Stimulated activated CD4-positive, alpha-beta T cell treated with anti-CD3 and anti-CD28 coated beads, TNF-alpha, amount 100 ng/mL, for 1 hour (primary cell): ENCODE data around the gene GID8.
"Not testable (repeated sequence)": the region's sequence is repeated elsewhere in the genome, so short reads cannot be mapped to it uniquely, and the experiment has no call there.

ENCODE experiments used
- DNase-seq, 3 donors: peaks; one replicate each; pipeline ENCODE4 v3.0.0-alpha.2; 2020; ENCODE audit warnings: low read depth in 3 of 3, low spot score in 1 of 3

GID8 gene

DNA sequence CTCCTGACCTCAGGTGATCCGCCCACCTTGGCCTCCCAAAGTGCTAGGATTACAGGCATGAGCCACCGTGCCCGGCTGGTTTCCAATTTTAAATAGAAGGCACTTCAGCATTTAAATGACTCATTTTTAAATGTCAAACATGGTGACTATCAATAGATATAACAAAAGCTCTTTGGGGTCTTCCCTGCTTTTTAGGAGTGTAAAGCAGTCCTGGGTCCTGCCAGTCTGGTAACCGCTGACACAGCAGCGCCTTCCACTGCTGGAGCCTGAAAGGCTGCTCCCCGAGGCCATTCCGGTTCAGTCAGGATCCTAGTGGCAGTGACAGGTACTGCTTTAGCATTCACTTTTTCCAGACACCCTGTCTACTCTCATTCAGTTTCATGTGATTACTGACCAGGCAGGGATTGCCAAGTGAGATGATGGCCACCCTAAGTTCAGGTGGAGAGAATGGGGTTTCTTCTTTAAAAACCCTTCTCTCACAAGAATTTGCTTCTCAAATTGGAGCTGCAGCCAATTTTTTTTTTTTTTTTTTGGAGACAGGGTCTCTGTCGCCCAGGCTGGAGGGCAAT, 16.7 kb upstream of the GID8 start:
- peak in 1 of 3 donors; percentile 33 for DNase-seq

- no peak for DNase-seq
These were observed 15.5 kb upstream of the GID8 start for GRCh38 chr20:62922451-62922921.

DNA sequence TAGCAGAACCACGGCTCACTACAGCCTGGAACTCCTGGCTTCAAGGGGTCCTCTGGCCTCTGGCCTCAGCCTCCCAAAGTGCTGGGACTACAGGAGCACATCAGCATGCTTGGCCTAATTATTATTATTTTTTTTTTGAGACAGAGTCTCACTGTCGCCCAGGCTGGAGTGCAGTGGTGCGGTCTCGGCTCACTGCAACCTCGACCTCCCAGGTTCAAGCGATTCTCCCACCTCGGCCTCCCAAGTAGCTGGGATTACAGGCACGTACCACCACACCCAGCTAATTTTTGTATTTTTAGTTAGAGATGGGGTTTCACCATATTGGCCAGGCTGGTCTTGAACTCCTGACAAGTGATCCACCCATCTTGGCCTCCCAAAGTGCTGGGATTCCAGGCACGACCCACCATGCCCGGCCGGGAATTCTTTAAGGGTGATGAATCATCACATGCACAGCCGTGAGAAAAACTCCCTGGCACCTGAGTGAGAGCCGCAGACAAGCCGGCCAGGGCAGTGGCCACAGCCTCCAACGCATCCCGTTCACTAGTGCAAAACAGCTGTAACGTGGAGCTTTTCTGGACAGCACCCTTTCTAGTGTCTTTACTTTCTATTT, 14.8 kb upstream of the GID8 start:
- DNase-seq, result not testable (repeated sequence)

GRCh38 chr20:62923669-62924441, 14.1 kb upstream of the GID8 start:
- no peak for DNase-seq

- DNase-seq, result no peak
These were observed 13.4 kb upstream of the GID8 start for GRCh38 chr20:62924442-62925075.

- no peak for DNase-seq
These were observed 12.9 kb upstream of the GID8 start for GRCh38 chr20:62925076-62925419.

GRCh38 chr20:62925420-62926228, 12.3 kb upstream of the GID8 start:
- DNase-seq, result peak in 1 of 3 donors; percentile 31

DNA sequence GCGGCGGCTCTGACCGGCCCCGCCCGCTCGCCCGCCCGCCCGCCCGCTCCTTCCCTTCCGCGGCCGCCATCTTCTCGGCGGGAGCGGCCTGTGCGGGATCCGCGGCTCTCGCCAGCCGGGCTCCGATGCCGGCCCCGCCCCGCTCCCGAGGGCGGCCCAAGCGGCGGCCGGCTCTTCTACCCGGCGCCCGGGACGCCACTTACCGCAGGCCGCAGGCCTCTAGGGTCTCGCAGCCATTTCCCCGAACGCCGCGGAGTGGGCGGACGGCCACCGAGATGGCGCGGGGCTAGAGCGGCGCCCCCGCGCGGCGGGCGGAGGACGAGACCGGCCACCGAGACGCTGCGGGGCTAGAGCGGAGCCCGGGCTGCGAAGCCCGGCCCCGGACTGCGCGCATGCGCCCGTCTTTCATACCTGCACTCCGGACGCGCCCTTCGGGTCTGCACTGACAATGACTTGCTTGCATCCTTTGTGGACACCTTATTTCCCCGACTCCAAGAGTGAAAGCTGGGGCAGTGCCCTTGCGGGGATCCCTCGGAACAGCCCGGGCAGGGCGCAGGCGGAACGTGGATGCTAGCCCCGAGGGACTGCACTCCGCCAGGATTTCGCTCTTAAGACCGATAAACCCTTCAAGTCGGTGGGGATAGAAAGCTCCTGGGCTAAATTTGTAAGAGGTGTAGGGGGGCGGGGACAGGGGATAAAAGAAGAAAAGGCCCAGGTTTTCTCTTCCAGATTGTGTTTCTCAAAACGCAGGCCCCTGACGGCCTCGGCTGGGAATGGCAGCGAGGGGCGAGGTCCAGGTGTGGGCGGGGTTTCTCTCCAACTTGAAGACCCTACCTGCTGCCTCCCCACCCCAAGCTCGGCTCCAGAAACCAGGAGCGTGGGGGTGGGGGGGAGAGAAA, 11.5 kb upstream of the GID8 start, which contains the start of gene DIDO1:
TSS of gene DIDO1 (minus strand) at position 277 of the 899 bp plus-strand sequence.
- peak; percentile 77 to 84 (median 81) for DNase-seq

DNA sequence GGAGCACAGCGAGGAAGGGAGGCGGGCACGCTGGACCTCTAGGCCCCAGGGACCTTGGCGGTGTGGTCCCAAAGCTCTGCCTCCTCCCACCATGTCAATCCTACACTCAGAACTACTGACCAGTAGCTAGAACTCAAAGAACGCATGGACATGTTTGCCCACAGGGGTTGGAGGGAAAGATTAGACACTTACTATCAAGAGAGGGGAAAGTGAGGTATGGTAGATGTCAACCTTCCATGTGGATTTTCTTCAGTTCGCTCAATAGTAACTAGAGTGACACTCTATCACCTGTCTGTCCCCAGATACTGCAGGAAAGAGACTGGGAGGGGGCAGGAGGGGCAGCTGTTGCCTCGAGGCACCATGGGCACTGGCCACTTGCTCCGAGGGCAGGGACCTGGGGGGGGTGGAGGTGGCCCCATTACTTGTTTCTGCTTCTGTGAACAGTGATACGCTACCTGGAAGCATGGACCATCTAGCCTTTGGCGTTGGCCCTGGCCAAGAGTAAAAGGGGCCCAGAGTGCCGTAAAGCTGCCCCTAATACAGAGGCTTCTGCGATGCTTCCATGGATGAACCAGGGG, 10.7 kb upstream of the GID8 start:
- DNase-seq, result no peak

- no peak for DNase-seq
These were observed 9.6 kb upstream of the GID8 start for GRCh38 chr20:62928246-62928939.

- DNase-seq, result peak in 1 of 3 donors; percentile 35
These were observed 8.9 kb upstream of the GID8 start for GRCh38 chr20:62929051-62929538.

- DNase-seq, result no peak
These were observed 6.5 kb upstream of the GID8 start for GRCh38 chr20:62931464-62931863.

- DNase-seq, result no peak
These were observed 4.0 kb upstream of the GID8 start for GRCh38 chr20:62933966-62934365.

DNA sequence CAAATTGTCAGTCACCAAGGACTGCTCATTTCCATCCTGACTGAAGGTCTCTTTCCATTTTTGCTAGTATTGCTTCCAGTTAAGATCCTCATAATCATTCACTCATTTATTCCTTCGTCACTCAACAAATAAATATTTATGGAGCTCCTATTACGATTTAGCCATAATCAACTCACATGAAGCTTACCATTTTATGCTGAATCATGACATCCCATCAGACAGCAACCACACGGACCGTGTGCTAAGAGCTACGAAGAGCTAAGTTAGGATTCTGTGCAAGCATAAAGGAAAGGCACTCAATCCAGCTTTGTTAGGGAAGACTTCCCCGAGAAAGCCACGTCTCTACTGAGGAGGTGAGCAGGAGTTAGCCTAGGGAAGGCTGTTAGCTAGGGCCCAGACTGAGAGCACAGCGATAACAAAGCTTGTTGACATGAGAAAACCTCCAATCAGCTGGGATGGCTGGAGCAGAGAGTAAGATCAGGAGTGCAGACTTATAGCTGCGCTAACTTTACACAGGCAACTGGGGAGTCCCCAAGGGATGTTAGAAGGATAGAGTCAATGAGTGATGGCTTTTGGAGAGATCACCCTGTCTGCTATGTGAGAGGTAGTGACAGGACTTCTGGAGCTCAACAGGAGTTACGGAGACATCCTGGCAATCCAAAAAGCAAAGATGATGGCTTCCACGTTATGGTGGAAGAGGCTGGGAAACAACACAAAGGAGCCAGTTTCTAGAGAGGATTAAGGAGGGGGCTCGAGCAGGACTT, 2.6 kb upstream of the GID8 start:
- no peak for DNase-seq

DNA sequence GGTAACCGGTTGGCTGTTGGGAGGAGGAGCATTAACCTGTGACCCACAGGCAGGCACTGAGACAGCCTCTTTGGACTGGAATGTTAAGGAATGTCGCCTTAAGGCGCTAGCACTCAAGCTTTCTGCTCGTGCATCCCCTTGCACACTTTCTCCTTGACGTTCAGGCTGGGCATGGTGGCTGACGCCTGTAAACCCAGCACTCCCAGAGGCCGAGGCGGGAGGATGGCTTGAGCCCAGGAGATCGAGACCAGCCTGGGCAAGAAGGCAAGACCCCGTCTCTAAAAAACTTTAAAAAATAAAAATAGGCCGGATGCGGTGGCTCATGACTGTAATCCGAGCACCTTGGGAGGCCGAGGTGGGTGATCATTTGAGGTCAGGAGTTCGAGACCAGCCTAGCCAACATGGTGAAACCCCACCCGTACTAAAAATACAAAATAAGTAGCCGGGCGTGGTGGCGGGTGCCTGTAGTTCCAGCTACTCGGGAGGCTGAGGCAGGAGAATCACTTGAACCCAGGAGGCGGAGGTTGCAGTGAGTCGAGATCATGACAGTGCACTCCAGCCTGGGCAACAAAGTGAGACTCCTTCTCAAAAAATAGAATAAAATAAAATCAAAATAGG, 1.9 kb upstream of the GID8 start:
- no peak for DNase-seq

GRCh38 chr20:62937268-62938104, 461 bp upstream of the GID8 start:
- DNase-seq, result peak; percentile 90 to 95 (median 95)

GRCh38 chr20:62940875-62941274, 2.9 kb downstream of the GID8 start:
- DNase-seq, result no peak
